Upper lobe of left lung (tissue), 6 donors: ENCODE data around the gene PIK3C2B. TPM values are rescaled to one million over a fixed set of nuclear protein-coding genes. Genes with fewer than 3 reads are reported as not detected.

Experiments
- ATAC-seq, 2 donors: fragments of 200-7000 bp; cut with Tn5 transposase; one replicate each; pipeline ENCODE4 v1.9.1; 2022; ENCODE audit warnings: mild to moderate bottlenecking in 2 of 2, moderate library complexity in 2 of 2; ENCODE audit not compliant: low FRiP score in 2 of 2
- DNase-seq, 2 donors: peaks; one replicate each; pipeline ENCODE4 v3.0.0-alpha.2; 2019 to 2020
- H3K27ac ChIP-seq, 4 donors: fragments of 200-600 bp; sonication (generic); one replicate each; pipeline ENCODE4 v1.5.1; 2016 to 2019
- H3K27me3 ChIP-seq, 4 donors: fragments of 200-600 bp; sonication (generic); one replicate each; pipeline ENCODE4 v1.5.1; 2017 to 2019
- H3K36me3 ChIP-seq, 4 donors: fragments of 200-600 bp; sonication (generic); one replicate each; pipeline ENCODE4 v1.5.1; 2016 to 2019
- H3K4me1 ChIP-seq, 4 donors: fragments of 200-600 bp; sonication (generic); one replicate each; pipeline ENCODE4 v1.5.1; 2018 to 2019
- H3K4me3 ChIP-seq, 4 donors: fragments of 200-600 bp; sonication (generic); one replicate each; pipeline ENCODE4 v1.5.1; 2017 to 2019; ENCODE audit warnings: mild to moderate bottlenecking in 2 of 4, moderate library complexity in 1 of 4
- H3K9me3 ChIP-seq, 4 donors: fragments of 200-600 bp; sonication (generic); one replicate each; pipeline ENCODE4 v1.5.1; 2018 to 2019
- CTCF ChIP-seq, 6 experiments: fragments of 450-650 bp in 4 of 6; fragments of 200-600 bp in 2 of 6; sonication (generic) in 2 of 6; IDR thresholded peaks; one replicate each; pipeline ENCODE4 v1.5.1; 2016 to 2019; ENCODE audit warnings: antibody characterized with exemption in 6 of 6
- EP300 ChIP-seq, 4 donors: sonication (generic); formaldehyde crosslinking; IDR thresholded peaks; one replicate each; pipeline ENCODE4 v1.5.1; 2017; ENCODE audit warnings: antibody characterized with exemption in 4 of 4, control low read depth in 2 of 4
- POLR2A ChIP-seq, 4 donors: fragments of 450-650 bp; IDR thresholded peaks; one replicate each; pipeline ENCODE4 v1.5.1; 2016 to 2017; ENCODE audit warnings: antibody characterized with exemption in 4 of 4, mild to moderate bottlenecking in 2 of 4
- POLR2AphosphoS5 ChIP-seq, 2 donors: sonication (generic); formaldehyde crosslinking; IDR thresholded peaks; one replicate each; pipeline ENCODE4 v1.5.1; 2017; ENCODE audit warnings: antibody characterized with exemption in 2 of 2
- WGBS, 2 donors: methylation state at CpG; one replicate each; pipeline ENCODE4 v1.1.5; 2017 to 2018; 5-methylcytosine and 5-hydroxymethylcytosine counted together
- total RNA-seq, 6 donors: library from RNA; depleted of rRNA in 4 of 6; stranded (reverse); fragments of >200 nt in 4 of 6; gene quantifications; one replicate each; pipeline versions ENCODE4 v1.1.0 to v1.2.1, GENCODE V29; 2016 to 2021
- donor health status: DM: no; HTN: no; CAD: no; lungs with moderate emphysema.
- donor health status: DM: no; HTN: yes; CAD: no; lungs with severe emphysema.

Gene PIK3C2B
- total RNA-seq, 6 donors from 2014 or later: 14.1 to 84.9 (median 39.9) TPM

- TF ChIP-seq CTCF (IDR thresholded peaks at IDR 0.05) (no peak), POLR2A (IDR thresholded peaks at IDR 0.05) (no peak), POLR2AphosphoS5 (IDR thresholded peaks at IDR 0.05) (no peak), EP300 (IDR thresholded peaks at IDR 0.05) (no peak)
- H3K36me3 ChIP-seq: peaks cover 0 to 10% (median 5%) of the 10 kb centered on the region in 4 donors
- 87 to 89% methylated on average over 18 of the region's 18 CpGs for WGBS, 2 donors
- no peaks in the 10 kb centered on the region for H3K27me3 ChIP-seq
- DNase-seq (no peak), ATAC-seq (no peak)
- no peaks in the 10 kb centered on the region for H3K9me3 ChIP-seq
- no peak overlapping the region for H3K4me3 ChIP-seq
- peaks cover 36 to 42% (median 40%) of the 10 kb centered on the region in 4 donors for H3K4me1 ChIP-seq
- H3K27ac ChIP-seq: peak overlapping the region; percentile 15 to 65 (median 41)
These were observed 25.8 kb downstream of the PIK3C2B start for GRCh38 chr1:204468766-204469302.

- Histone ChIP-seq H3K4me1 (peaks cover 42 to 48% (median 43%) of the 10 kb centered on the region in 4 donors), H3K4me3 (no peak overlapping the region), H3K27me3 (no peaks in the 10 kb centered on the region), H3K27ac (peak overlapping the region; percentile 15 to 65 (median 41)), H3K9me3 (no peaks in the 10 kb centered on the region), H3K36me3 (peaks cover 0 to 10% (median 7%) of the 10 kb centered on the region in 4 donors)
- no peak for ATAC-seq
- no peak for DNase-seq
- 75 to 86% methylated on average over 7 to 10 of the region's 10 CpGs for WGBS, 2 donors
- TF ChIP-seq POLR2AphosphoS5 (IDR thresholded peaks at IDR 0.05) (no peak), POLR2A (IDR thresholded peaks at IDR 0.05) (no peak), EP300 (IDR thresholded peaks at IDR 0.05) (no peak), CTCF (IDR thresholded peaks at IDR 0.05) (no peak)
These were observed 26.4 kb downstream of the PIK3C2B start for GRCh38 chr1:204468206-204468605.

- Histone ChIP-seq H3K9me3 (no peaks in the 10 kb centered on the region), H3K27ac (peak overlapping the region; percentile 69 to 85 (median 76)), H3K4me1 (peaks cover 56 to 63% (median 58%) of the 10 kb centered on the region in 4 donors), H3K4me3 (peak overlapping the region in 1 of 4 donors; percentile 8), H3K36me3 (peaks cover 0 to 12% (median 7%) of the 10 kb centered on the region in 4 donors), H3K27me3 (no peaks in the 10 kb centered on the region)
- TF ChIP-seq EP300 (IDR thresholded peaks at IDR 0.05) (no peak), CTCF (IDR thresholded peaks at IDR 0.05) (no peak), POLR2A (IDR thresholded peaks at IDR 0.05) (no peak), POLR2AphosphoS5 (IDR thresholded peaks at IDR 0.05) (no peak)
- ATAC-seq (no peak), DNase-seq (no peak)
- WGBS, 2 donors: 65 to 71% methylated on average over 16 to 17 of the region's 17 CpGs
These were observed 27.9 kb downstream of the PIK3C2B start for GRCh38 chr1:204466416-204467405.

GRCh38 chr1:204465546-204466415 is 28.8 kb downstream of the PIK3C2B start:
- 45 to 59% methylated on average over 11 to 17 of the region's 17 CpGs for WGBS, 2 donors
- TF ChIP-seq POLR2A (IDR thresholded peaks at IDR 0.05): peak in 1 of 4 donors; percentile 7
- no peak for TF ChIP-seq CTCF (IDR thresholded peaks at IDR 0.05)
- H3K27ac ChIP-seq: peak overlapping the region; percentile 69 to 85 (median 76)
- H3K4me1 ChIP-seq: peaks cover 61 to 72% (median 65%) of the 10 kb centered on the region in 4 donors
- peak overlapping the region in 1 of 4 donors; percentile 8 for H3K4me3 ChIP-seq
- H3K9me3 ChIP-seq: no peaks in the 10 kb centered on the region
- peaks cover 0 to 12% (median 7%) of the 10 kb centered on the region in 4 donors for H3K36me3 ChIP-seq
- ATAC-seq (no peak), DNase-seq (no peak)
- H3K27me3 ChIP-seq: no peaks in the 10 kb centered on the region
